Tibial artery (tissue), 4 donors: ENCODE data around the gene ZGPAT.

Experiments used
- DNase-seq, 2 donors: peaks; one replicate each; pipeline ENCODE4 v3.0.0-alpha.2; 2019
- H3K27ac ChIP-seq, 2 donors: fragments of 200-600 bp; sonication (generic) in 1 of 2; 1 replicate in 1 of 2; 2 replicates in 1 of 2; pipeline ENCODE4 v1.5.1; 2018 to 2019; ENCODE audit warnings: mild to moderate bottlenecking in 1 of 2
- H3K27me3 ChIP-seq, 2 donors: fragments of 200-600 bp; sonication (generic) in 1 of 2; one replicate each; pipeline versions ENCODE4 v1.5.1 to v1.6.0; 2016 to 2019
- H3K36me3 ChIP-seq, 3 donors: fragments of 200-600 bp; sonication (generic) in 2 of 3; one replicate each; pipeline ENCODE4 v1.5.1; 2016 to 2019; ENCODE audit warnings: mild to moderate bottlenecking in 2 of 3
- H3K4me1 ChIP-seq, 4 donors: fragments of 200-600 bp; sonication (generic) in 2 of 4; 1 replicate in 3 of 4; 2 replicates in 1 of 4; pipeline ENCODE4 v1.5.1; 2016 to 2019
- H3K4me3 ChIP-seq, 2 donors: fragments of 200-600 bp; sonication (generic) in 1 of 2; 1 replicate in 1 of 2; 2 replicates in 1 of 2; pipeline ENCODE4 v1.5.1; 2018 to 2019; ENCODE audit warnings: mild to moderate bottlenecking in 2 of 2
- H3K9me3 ChIP-seq, 3 donors: fragments of 200-600 bp; sonication (generic) in 1 of 3; one replicate each; pipeline ENCODE4 v1.5.1; 2016 to 2019
- CTCF ChIP-seq, 2 experiments: fragments of 200-600 bp in 1 of 2; fragments of 450-650 bp in 1 of 2; IDR thresholded peaks; one replicate each; pipeline ENCODE4 v1.5.1; 2017 to 2019; ENCODE audit warnings: antibody characterized with exemption in 2 of 2, mild to moderate bottlenecking in 1 of 2, moderate library complexity in 1 of 2
- intact Hi-C: fragments of 100-400 bp; cut with DNase I; formaldehyde crosslinking; loops from one replicate; pipeline ENCODE4 v1.15.0; 2023; ENCODE audit warnings: low total_unique reads

The ZGPAT gene

GRCh38 chr20:63686492-63687321, 21.1 kb upstream of the ZGPAT start:
- peak overlapping the region in 1 of 2 donors; percentile 16 for H3K4me3 ChIP-seq
- intact Hi-C loops = no loop called here
- DNase-seq = peak; percentile 84
- H3K27me3 ChIP-seq = no peaks in the 10 kb centered on the region
- TF ChIP-seq CTCF (IDR thresholded peaks at IDR 0.05) = no peak
- no peaks in the 10 kb centered on the region for H3K9me3 ChIP-seq
- H3K4me1 ChIP-seq = peaks cover 10 to 51% (median 38%) of the 10 kb centered on the region in 4 donors
- H3K27ac ChIP-seq = peak overlapping the region; percentile 57 to 69
- H3K36me3 ChIP-seq = peaks cover 0 to 14% (median 4%) of the 10 kb centered on the region in 3 donors

- TF ChIP-seq CTCF (IDR thresholded peaks at IDR 0.05) = no peak
- no peaks in the 10 kb centered on the region for H3K27me3 ChIP-seq
- DNase-seq = no peak
- intact Hi-C loops = no loop called here
- peak overlapping the region; percentile 57 to 69 for H3K27ac ChIP-seq
- peaks cover 10 to 42% (median 29%) of the 10 kb centered on the region in 4 donors for H3K4me1 ChIP-seq
- peaks cover 0 to 18% (median 4%) of the 10 kb centered on the region in 3 donors for H3K36me3 ChIP-seq
- H3K4me3 ChIP-seq = no peak overlapping the region
- H3K9me3 ChIP-seq = no peaks in the 10 kb centered on the region
Observed at GRCh38 chr20:63687419-63688178, 20.2 kb upstream of the ZGPAT start.

- H3K9me3 ChIP-seq = no peaks in the 10 kb centered on the region
- no peaks in the 10 kb centered on the region for H3K27me3 ChIP-seq
- intact Hi-C loops = no loop called here
- peaks cover 4 to 33% (median 22%) of the 10 kb centered on the region in 4 donors for H3K4me1 ChIP-seq
- peaks cover 0 to 18% (median 4%) of the 10 kb centered on the region in 3 donors for H3K36me3 ChIP-seq
- TF ChIP-seq CTCF (IDR thresholded peaks at IDR 0.05) = no peak
- DNase-seq = no peak
- no peak overlapping the region for H3K4me3 ChIP-seq
- peak overlapping the region; percentile 38 to 57 for H3K27ac ChIP-seq
Observed at GRCh38 chr20:63688228-63689045, 19.4 kb upstream of the ZGPAT start.

GRCh38 chr20:63689046-63690002, 18.5 kb upstream of the ZGPAT start:
- intact Hi-C loops = no loop called here
- H3K9me3 ChIP-seq = no peaks in the 10 kb centered on the region
- H3K27me3 ChIP-seq = no peaks in the 10 kb centered on the region
- H3K4me1 ChIP-seq = peaks cover 4 to 32% (median 21%) of the 10 kb centered on the region in 4 donors
- no peak for DNase-seq
- no peak for TF ChIP-seq CTCF (IDR thresholded peaks at IDR 0.05)
- H3K4me3 ChIP-seq = no peak overlapping the region
- H3K27ac ChIP-seq = peak overlapping the region in 1 of 2 donors; percentile 38
- peaks cover 0 to 26% (median 11%) of the 10 kb centered on the region in 3 donors for H3K36me3 ChIP-seq
